Measurements from ENCODE around the gene MAPRE2.

Gene MAPRE2

GRCh38 chr18:35038881-35039491, 2.2 kb upstream of the MAPRE2 start:
- no peak for DNase-seq

- DNase-seq: no peak
Measured at GRCh38 chr18:35040638-35040987, 600 bp upstream of the MAPRE2 start.

GRCh38 chr18:35041815-35042387, 688 bp downstream of the MAPRE2 start:
- no peak for DNase-seq

GRCh38 chr18:35042389-35043071, 1.3 kb downstream of the MAPRE2 start:
- DNase-seq: no peak

GRCh38 chr18:35043207-35043606, 2.0 kb downstream of the MAPRE2 start:
- no peak for DNase-seq

- no peak for DNase-seq
Measured at GRCh38 chr18:35045121-35045520, 3.9 kb downstream of the MAPRE2 start.

- no peak for DNase-seq
Measured at GRCh38 chr18:35045806-35046205, 4.6 kb downstream of the MAPRE2 start.

- no peak for DNase-seq
Measured at GRCh38 chr18:35047697-35048292, 6.6 kb downstream of the MAPRE2 start.

GRCh38 chr18:35049111-35050027, 8.2 kb downstream of the MAPRE2 start:
- DNase-seq: no peak

- no peak for DNase-seq
Measured at GRCh38 chr18:35050028-35050546, 8.9 kb downstream of the MAPRE2 start.

- no peak for DNase-seq
Measured at GRCh38 chr18:35050705-35051195, 9.5 kb downstream of the MAPRE2 start.

GRCh38 chr18:35051641-35052377, 10.6 kb downstream of the MAPRE2 start:
- DNase-seq: no peak

- DNase-seq: no peak
Measured at GRCh38 chr18:35054401-35054800, 13.2 kb downstream of the MAPRE2 start.

- DNase-seq: no peak
Measured at GRCh38 chr18:35055105-35055504, 13.9 kb downstream of the MAPRE2 start.

- no peak for DNase-seq
Measured at GRCh38 chr18:35055726-35056125, 14.5 kb downstream of the MAPRE2 start.

GRCh38 chr18:35059280-35059927, 18.2 kb downstream of the MAPRE2 start:
- no peak for DNase-seq

- DNase-seq: no peak
Measured at GRCh38 chr18:35060122-35060815, 19.1 kb downstream of the MAPRE2 start.

- DNase-seq: no peak
Measured at GRCh38 chr18:35061336-35061735, 20.1 kb downstream of the MAPRE2 start.

GRCh38 chr18:35061804-35062203, 20.6 kb downstream of the MAPRE2 start:
- DNase-seq: no peak

GRCh38 chr18:35062408-35062807, 21.2 kb downstream of the MAPRE2 start:
- DNase-seq: no peak

Measured in stimulated activated CD4-positive, alpha-beta T cell treated with anti-CD3 and anti-CD28 coated beads, Interleukin-2, amount 100 ng/mL, for 24 hours (primary cell).